HG03045 (cell line): ENCODE results near the gene WDR86.

Experiments used
- ATAC-seq: cut with Tn5 transposase; IDR thresholded peaks from one replicate; pipeline ENCODE4 v1.9.1; 2021; ENCODE audit warnings: mild to moderate bottlenecking, moderate library complexity; ENCODE audit not compliant: unreplicated experiment

WDR86 gene

GRCh38 chr7:151439855-151440798, 30.3 kb upstream of the WDR86 start, which contains the start of gene CRYGN:
TSS of gene CRYGN (minus strand) at chr7:151440141. CDS start at chr7:151439917, 224 bp downstream.
- no peak for ATAC-seq

- no peak for ATAC-seq
Measured at GRCh38 chr7:151438864-151439601, 29.2 kb upstream of the WDR86 start.

- ATAC-seq = no peak
Measured at GRCh38 chr7:151437866-151438516, 28.2 kb upstream of the WDR86 start.

GRCh38 chr7:151437159-151437553, 27.3 kb upstream of the WDR86 start:
- ATAC-seq = no peak

- ATAC-seq = no peak
Measured at GRCh38 chr7:151436446-151437158, 26.8 kb upstream of the WDR86 start.

GRCh38 chr7:151435971-151436370, 26.1 kb upstream of the WDR86 start:
- ATAC-seq = no peak

GRCh38 chr7:151435103-151435916, 25.5 kb upstream of the WDR86 start:
- no peak for ATAC-seq

GRCh38 chr7:151434549-151434948, 24.7 kb upstream of the WDR86 start:
- no peak for ATAC-seq

- ATAC-seq = no peak
Measured at GRCh38 chr7:151433721-151434400, 24.0 kb upstream of the WDR86 start.

GRCh38 chr7:151432658-151433521, 23.1 kb upstream of the WDR86 start:
- no peak for ATAC-seq

- no peak for ATAC-seq
Measured at GRCh38 chr7:151431768-151432311, 22.0 kb upstream of the WDR86 start.

GRCh38 chr7:151431281-151431767, 21.5 kb upstream of the WDR86 start:
- no peak for ATAC-seq

GRCh38 chr7:151430391-151431205, 20.8 kb upstream of the WDR86 start:
- no peak for ATAC-seq

- no peak for ATAC-seq
Measured at GRCh38 chr7:151429560-151430331, 19.9 kb upstream of the WDR86 start.

- ATAC-seq = no peak
Measured at GRCh38 chr7:151429237-151429559, 19.4 kb upstream of the WDR86 start.
